Suprapubic skin (tissue), 4 donors: ENCODE data around the gene FNBP1. TPM values are rescaled to one million over a fixed set of nuclear protein-coding genes. Genes with fewer than 3 reads are reported as not detected.

Source experiments
- DNase-seq, 2 donors: peaks; one replicate each; pipeline ENCODE4 v3.0.0-alpha.2; 2019; ENCODE audit warnings: low spot score in 2 of 2
- H3K27ac ChIP-seq: fragments of 200-600 bp; sonication (generic); one replicate; pipeline ENCODE4 v1.5.1; 2019
- H3K27me3 ChIP-seq: fragments of 200-600 bp; sonication (generic); one replicate; pipeline ENCODE4 v1.5.1; 2019
- H3K36me3 ChIP-seq: fragments of 200-600 bp; sonication (generic); one replicate; pipeline ENCODE4 v1.5.1; 2019
- H3K4me1 ChIP-seq: fragments of 200-600 bp; sonication (generic); one replicate; pipeline ENCODE4 v1.5.1; 2019
- H3K4me3 ChIP-seq: fragments of 200-600 bp; sonication (generic); one replicate; pipeline ENCODE4 v1.5.1; 2019; ENCODE audit warnings: mild to moderate bottlenecking
- H3K9me3 ChIP-seq: fragments of 200-600 bp; sonication (generic); one replicate; pipeline ENCODE4 v1.5.1; 2019
- EP300 ChIP-seq: sonication (generic); formaldehyde crosslinking; IDR thresholded peaks from one replicate; pipeline ENCODE4 v1.6.1; 2017; ENCODE audit warnings: antibody characterized with exemption
- POLR2A ChIP-seq, 2 donors: fragments of 450-650 bp; IDR thresholded peaks; one replicate each; pipeline ENCODE4 v1.6.1; 2017; ENCODE audit warnings: antibody characterized with exemption in 2 of 2, mild to moderate bottlenecking in 2 of 2, moderate library complexity in 2 of 2
- POLR2AphosphoS5 ChIP-seq, 3 donors: sonication (generic); formaldehyde crosslinking; IDR thresholded peaks; one replicate each; pipeline ENCODE4 v1.6.1; 2017; ENCODE audit warnings: antibody characterized with exemption in 3 of 3
- WGBS: methylation state at CpG from one replicate; pipeline ENCODE4 v1.1.5; 2018; 5-methylcytosine and 5-hydroxymethylcytosine counted together
- total RNA-seq, 4 donors: library from RNA; depleted of rRNA; stranded (reverse); fragments of >200 nt; gene quantifications; one replicate each; pipeline ENCODE4 v1.1.0, GENCODE V29; 2016
- TF ChIP-seq, protein P1 (sequence below), 2 donors: fragments of 200-600 bp in 1 of 2; fragments of 450-650 bp in 1 of 2; sonication (generic) in 1 of 2; IDR thresholded peaks; one replicate each; pipeline ENCODE4 v1.5.1; 2016 to 2019; ENCODE audit warnings: antibody characterized with exemption in 2 of 2, mild to moderate bottlenecking in 1 of 2, moderate library complexity in 1 of 2

FNBP1 gene
- total RNA-seq, 4 donors from 2014 or later, result 23.7 to 50.5 (median 43.3) TPM

DNA sequence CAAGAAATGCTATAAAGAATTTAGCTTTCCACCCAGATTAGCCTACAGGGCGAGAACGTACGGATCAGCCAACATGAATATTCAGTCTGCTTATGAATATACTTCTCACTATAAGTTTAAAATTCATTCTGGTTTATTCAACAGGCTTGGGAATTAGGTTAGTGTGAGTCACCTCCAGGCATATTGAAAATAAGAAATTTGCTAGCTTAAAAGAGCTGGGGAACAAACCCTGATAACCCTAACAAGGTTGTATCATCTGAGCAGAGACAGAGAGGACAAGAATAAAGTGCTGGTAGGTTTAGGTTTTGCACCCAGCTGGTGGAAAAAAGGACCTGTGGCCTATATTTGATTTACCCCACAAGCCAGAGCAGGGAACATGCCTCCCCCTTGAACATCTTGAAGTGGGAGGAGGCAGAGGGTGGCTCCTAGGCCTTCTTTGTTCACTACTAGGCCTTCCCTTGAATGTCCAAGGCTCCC lies 12.3 kb downstream of the FNBP1 start:
- H3K9me3 ChIP-seq, result no peaks in the 10 kb centered on the region
- no peak for DNase-seq
- WGBS, result 52% methylated on average over 3 of the region's 3 CpGs
- TF ChIP-seq POLR2A (IDR thresholded peaks at IDR 0.05) (no peak), POLR2AphosphoS5 (IDR thresholded peaks at IDR 0.05) (no peak), EP300 (no peak)
- TF ChIP-seq, protein P1, sequence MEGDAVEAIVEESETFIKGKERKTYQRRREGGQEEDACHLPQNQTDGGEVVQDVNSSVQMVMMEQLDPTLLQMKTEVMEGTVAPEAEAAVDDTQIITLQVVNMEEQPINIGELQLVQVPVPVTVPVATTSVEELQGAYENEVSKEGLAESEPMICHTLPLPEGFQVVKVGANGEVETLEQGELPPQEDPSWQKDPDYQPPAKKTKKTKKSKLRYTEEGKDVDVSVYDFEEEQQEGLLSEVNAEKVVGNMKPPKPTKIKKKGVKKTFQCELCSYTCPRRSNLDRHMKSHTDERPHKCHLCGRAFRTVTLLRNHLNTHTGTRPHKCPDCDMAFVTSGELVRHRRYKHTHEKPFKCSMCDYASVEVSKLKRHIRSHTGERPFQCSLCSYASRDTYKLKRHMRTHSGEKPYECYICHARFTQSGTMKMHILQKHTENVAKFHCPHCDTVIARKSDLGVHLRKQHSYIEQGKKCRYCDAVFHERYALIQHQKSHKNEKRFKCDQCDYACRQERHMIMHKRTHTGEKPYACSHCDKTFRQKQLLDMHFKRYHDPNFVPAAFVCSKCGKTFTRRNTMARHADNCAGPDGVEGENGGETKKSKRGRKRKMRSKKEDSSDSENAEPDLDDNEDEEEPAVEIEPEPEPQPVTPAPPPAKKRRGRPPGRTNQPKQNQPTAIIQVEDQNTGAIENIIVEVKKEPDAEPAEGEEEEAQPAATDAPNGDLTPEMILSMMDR (IDR thresholded peaks at IDR 0.05), result no peak
- H3K27ac ChIP-seq, result no peak overlapping the region
- no peaks in the 10 kb centered on the region for H3K27me3 ChIP-seq
- peaks cover 57% of the 10 kb centered on the region for H3K4me1 ChIP-seq
- no peak overlapping the region for H3K4me3 ChIP-seq
- H3K36me3 ChIP-seq, result no peaks in the 10 kb centered on the region

DNA sequence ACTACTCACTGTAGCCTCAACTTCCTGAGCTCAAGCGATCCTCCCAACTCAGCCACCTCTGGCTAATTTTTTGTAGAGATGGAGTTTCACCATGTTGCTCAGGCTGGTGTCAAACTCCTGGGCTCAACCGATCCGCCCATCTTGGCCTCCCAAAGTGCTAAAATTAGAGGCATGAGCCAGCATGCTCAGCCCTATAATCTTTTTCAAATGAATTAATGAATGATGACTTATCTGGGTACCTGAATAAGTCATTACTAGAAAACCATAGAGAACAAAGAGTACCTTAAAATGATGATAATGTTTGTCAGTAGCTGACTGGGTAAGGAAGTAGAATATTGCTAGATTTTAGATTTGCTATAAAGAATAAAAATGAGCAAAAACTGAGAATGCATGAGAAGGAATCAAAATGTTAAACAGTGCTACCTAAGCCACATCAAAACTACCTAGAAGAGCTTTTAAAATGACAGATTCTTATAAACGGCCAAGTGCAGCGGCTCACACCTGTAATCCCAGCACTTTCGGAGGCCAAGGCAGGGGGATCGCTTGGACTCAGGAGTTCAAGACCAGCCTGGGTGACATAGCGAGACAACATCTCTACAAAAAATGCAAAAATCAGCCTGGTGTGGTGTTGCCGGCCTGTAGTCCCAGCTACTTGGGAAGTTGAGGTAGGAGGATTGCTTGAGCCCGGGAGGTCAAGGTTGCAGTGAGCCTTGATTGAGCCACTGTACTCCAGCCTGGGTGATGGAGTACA lies 13.6 kb downstream of the FNBP1 start:
- H3K36me3 ChIP-seq, result no peaks in the 10 kb centered on the region
- H3K4me1 ChIP-seq, result peaks cover 46% of the 10 kb centered on the region
- H3K27ac ChIP-seq, result no peak overlapping the region
- no peak overlapping the region for H3K4me3 ChIP-seq
- 70% methylated on average over 10 of the region's 10 CpGs for WGBS
- no peak for DNase-seq
- TF ChIP-seq POLR2AphosphoS5 (IDR thresholded peaks at IDR 0.05) (no peak), EP300 (no peak), POLR2A (IDR thresholded peaks at IDR 0.05) (no peak)
- TF ChIP-seq, protein P1 (IDR thresholded peaks at IDR 0.05), result no peak
- H3K27me3 ChIP-seq, result no peaks in the 10 kb centered on the region
- H3K9me3 ChIP-seq, result no peaks in the 10 kb centered on the region

DNA sequence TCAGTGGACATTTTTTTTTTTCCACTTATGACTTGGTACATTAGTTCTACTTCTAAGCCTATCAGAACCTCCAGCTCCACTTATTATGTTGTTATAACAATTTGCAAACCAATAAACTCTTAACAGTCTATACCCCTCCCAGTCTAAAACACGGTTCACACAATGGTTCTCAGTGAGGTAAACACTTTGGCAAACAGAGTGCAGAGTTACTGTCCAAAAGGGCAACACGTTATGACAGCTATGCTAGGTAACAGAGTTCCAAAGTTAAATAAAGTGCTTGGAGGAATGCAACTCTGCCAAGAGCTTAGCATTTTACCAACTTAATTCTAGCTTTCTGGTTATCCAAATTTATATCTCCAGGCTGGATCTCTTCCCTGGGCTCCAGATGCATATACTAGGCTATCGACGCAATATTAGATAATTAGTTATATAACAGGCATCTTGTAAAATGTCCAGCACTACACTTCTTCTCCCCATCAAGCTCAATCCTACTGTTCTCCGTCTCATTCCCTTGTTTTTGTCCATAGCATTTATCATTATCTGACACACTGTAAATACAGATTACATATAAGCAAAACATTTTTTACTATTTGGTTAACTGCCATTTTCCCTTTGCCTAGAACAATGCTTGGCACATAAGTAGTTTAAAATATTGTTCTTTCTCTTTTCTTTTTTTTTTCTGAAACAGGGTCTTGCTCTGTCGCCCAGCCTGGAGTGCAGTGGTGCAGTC lies 14.3 kb downstream of the FNBP1 start:
- no peak overlapping the region for H3K4me3 ChIP-seq
- H3K27ac ChIP-seq, result no peak overlapping the region
- H3K27me3 ChIP-seq, result no peaks in the 10 kb centered on the region
- peaks cover 45% of the 10 kb centered on the region for H3K4me1 ChIP-seq
- no peaks in the 10 kb centered on the region for H3K9me3 ChIP-seq
- TF ChIP-seq POLR2A (IDR thresholded peaks at IDR 0.05), result no peak
- TF ChIP-seq POLR2AphosphoS5 (IDR thresholded peaks at IDR 0.05), result no peak
- TF ChIP-seq, protein P1 (IDR thresholded peaks at IDR 0.05), result no peak
- H3K36me3 ChIP-seq, result no peaks in the 10 kb centered on the region
- DNase-seq, result no peak
- 35% methylated on average over 6 of the region's 6 CpGs for WGBS

DNA sequence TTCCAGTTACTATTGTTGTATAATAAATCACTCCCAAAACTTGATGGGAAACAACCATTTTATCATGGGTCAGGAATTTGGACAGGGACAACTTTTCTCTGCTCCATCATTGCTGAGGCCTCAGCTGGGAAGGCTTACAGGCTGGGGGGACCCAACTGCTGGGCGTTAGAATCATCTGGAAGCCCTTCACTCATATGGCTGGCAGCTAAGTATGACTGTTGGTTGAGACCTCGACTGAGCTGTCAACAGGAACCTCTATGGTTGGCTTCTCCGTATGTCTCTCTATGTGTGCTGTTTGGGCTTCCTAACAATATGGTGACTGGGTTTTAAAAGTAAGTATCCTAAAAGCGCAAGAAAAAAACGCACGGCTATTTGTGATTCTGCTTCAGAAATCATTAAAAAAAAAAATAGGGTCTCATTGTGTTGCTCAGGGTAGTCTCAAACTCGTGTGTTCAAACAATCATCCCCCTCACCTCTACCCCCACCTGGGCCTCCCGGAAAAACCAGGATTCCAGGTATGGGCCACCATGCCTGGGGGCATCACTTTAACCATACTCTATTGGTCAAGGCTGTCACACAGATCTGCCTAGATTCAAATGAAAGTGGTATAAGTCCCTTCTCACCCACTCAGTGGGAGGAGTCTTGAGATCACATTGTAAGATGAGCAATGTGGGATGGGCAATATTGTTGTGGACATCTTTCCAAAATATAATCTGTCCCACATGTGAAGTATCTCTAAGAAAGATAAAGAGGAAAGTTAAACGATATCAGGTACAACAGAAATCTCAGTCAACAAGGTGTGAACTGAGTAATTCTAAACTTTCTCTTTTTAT lies 15.2 kb downstream of the FNBP1 start:
- no peak for DNase-seq
- 82% methylated on average over 9 of the region's 9 CpGs for WGBS
- Histone ChIP-seq H3K36me3 (no peaks in the 10 kb centered on the region), H3K27me3 (no peaks in the 10 kb centered on the region), H3K4me3 (no peak overlapping the region), H3K9me3 (no peaks in the 10 kb centered on the region), H3K27ac (no peak overlapping the region), H3K4me1 (peaks cover 47% of the 10 kb centered on the region)
- no peak for TF ChIP-seq EP300
- no peak for TF ChIP-seq POLR2AphosphoS5 (IDR thresholded peaks at IDR 0.05)
- TF ChIP-seq POLR2A (IDR thresholded peaks at IDR 0.05), result no peak
- TF ChIP-seq, protein P1 (IDR thresholded peaks at IDR 0.05), result no peak
